ENCODE results near the gene GLRX5.

Gene GLRX5

GRCh38 chr14:95516554-95517181 is 18.2 kb upstream of the GLRX5 start, which contains the start of gene SYNE3:
TSS of gene SYNE3 (minus strand) at chr14:95516650. CDS start at chr14:95475821, 40,829 bp downstream.
- no peak for DNase-seq (ENCODE audit: low read depth in 2 of 2)

GRCh38 chr14:95518045-95518751 is 16.7 kb upstream of the GLRX5 start:
- no peak for DNase-seq (ENCODE audit: low read depth in 2 of 2)

GRCh38 chr14:95519699-95520098 is 15.2 kb upstream of the GLRX5 start:
- peak in 1 of 2 donors; percentile 41 for DNase-seq (ENCODE audit: low read depth in 2 of 2)

- DNase-seq (ENCODE audit: low read depth in 2 of 2): no peak
Measured at GRCh38 chr14:95520346-95520745, 14.5 kb upstream of the GLRX5 start.

- no peak for DNase-seq (ENCODE audit: low read depth in 2 of 2)
Measured at GRCh38 chr14:95521001-95521400, 13.8 kb upstream of the GLRX5 start.

- no peak for DNase-seq (ENCODE audit: low read depth in 2 of 2)
Measured at GRCh38 chr14:95522116-95522515, 12.7 kb upstream of the GLRX5 start.

- no peak for DNase-seq (ENCODE audit: low read depth in 2 of 2)
Measured at GRCh38 chr14:95522556-95522955, 12.3 kb upstream of the GLRX5 start.

- DNase-seq (ENCODE audit: low read depth in 2 of 2): no peak
Measured at GRCh38 chr14:95523051-95523814, 11.6 kb upstream of the GLRX5 start.

- DNase-seq (ENCODE audit: low read depth in 2 of 2): no peak
Measured at GRCh38 chr14:95523815-95524448, 10.9 kb upstream of the GLRX5 start.

GRCh38 chr14:95524706-95525512 is 9.9 kb upstream of the GLRX5 start:
- DNase-seq (ENCODE audit: low read depth in 2 of 2): no peak

- DNase-seq (ENCODE audit: low read depth in 2 of 2): no peak
Measured at GRCh38 chr14:95525999-95526398, 8.9 kb upstream of the GLRX5 start.

GRCh38 chr14:95526483-95527386 is 8.1 kb upstream of the GLRX5 start:
- no peak for DNase-seq (ENCODE audit: low read depth in 2 of 2)

GRCh38 chr14:95527387-95528002 is 7.4 kb upstream of the GLRX5 start:
- no peak for DNase-seq (ENCODE audit: low read depth in 2 of 2)

- DNase-seq (ENCODE audit: low read depth in 2 of 2): no peak
Measured at GRCh38 chr14:95529216-95529615, 5.6 kb upstream of the GLRX5 start.

GRCh38 chr14:95530473-95531276 is 4.2 kb upstream of the GLRX5 start:
- DNase-seq (ENCODE audit: low read depth in 2 of 2): no peak

GRCh38 chr14:95531473-95531872 is 3.4 kb upstream of the GLRX5 start:
- no peak for DNase-seq (ENCODE audit: low read depth in 2 of 2)

GRCh38 chr14:95531969-95532368 is 2.9 kb upstream of the GLRX5 start:
- DNase-seq (ENCODE audit: low read depth in 2 of 2): no peak

GRCh38 chr14:95533391-95533821 is 1.4 kb upstream of the GLRX5 start:
- DNase-seq (ENCODE audit: low read depth in 2 of 2): no peak

- DNase-seq (ENCODE audit: low read depth in 2 of 2): no peak
Measured at GRCh38 chr14:95533822-95534221, 1.0 kb upstream of the GLRX5 start.

Data from stimulated activated CD4-positive, alpha-beta T cell treated with anti-CD3 and anti-CD28 coated beads, Interleukin-1b, Interleukin-23, amount 100 ng/mL, for 1 hour (primary cell).